NCI-H345 (cell line): ENCODE results near the gene MTNR1A.

Experiments
- DNase-seq: peaks from one replicate; lab custom pipeline; 2025; lab: John Stamatoyannopoulos, UW

The MTNR1A gene

DNA sequence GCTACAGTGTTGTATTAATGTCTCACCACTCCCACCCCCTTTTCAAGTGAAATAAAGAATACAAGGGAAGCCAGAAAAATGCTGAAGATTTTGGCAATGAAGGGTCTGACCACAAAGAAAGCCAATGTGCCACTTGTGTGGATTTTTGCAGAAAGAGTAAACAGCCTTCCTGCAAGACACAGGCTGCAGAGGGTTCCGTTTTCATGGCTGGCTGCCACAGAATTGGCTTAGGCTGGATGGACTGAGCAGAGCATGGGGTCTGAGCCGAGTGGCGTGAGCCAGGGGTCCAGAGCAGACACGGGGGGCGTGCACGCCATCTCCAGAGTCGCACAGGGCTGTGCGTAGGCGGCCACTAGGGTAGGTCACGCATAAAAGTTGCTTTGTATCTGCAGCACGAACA is 69.2 kb downstream of the MTNR1A start:
- no peak for DNase-seq

DNA sequence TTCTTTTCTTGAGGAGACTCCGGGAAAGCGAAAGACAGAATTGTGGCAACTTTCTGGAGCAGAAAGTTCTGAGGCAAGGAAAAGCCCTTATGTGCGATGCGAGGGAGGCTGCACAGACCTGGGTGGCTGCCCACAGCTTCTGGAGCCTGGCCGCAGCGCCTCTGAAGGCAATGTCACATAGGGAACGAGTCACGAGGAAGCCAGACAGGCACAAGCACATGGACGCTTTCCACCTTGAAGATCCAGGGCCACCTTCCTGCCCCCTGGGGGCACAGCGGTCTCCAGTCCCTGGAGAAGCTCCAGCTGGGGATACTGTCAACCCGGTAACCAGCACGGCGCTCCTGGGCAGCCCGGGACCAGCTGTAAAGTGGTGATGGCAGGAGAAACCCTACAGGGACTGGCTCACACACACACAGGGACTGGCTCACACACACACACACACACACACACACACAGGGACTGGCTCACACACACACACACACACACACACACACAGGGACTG is 69.8 kb downstream of the MTNR1A start:
- no peak for DNase-seq

DNA sequence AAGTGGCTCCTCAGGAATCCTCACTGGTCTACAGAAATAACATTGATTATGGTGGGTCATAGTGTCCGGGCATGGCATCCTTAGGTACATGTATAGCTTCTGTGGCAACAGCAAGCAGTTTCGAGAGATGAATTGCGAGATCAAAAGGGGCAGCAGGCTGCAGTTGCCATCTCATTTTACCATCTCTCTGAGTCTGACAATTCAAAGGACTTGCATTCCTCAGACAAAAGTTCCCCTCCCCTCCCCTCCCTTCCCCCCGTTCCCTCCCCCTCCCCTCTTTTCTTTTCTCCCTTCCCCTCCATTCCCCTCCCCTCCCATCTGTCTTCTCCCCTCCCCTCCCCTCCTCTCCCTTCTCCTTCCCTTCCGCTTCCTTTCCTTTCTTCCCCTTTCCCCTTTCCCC is 70.2 kb downstream of the MTNR1A start:
- DNase-seq, result no peak

DNA sequence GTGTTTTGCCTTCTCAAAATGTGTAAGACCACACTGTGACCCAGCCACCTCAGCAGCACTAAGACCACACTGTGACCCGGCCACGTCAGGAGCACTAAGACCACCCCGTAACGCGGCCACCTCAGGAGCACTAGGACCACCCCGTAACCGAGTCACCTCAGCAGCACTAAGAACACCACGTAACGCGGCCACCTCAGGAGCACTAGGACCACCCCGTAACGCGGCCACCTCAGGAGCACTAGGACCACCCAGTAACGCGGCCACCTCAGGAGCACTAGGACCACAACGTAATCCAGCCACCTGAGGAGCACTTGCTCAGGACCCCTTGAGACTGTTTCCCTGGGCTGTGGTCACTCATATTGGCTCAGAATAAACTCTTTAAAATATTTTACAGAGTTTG is 71.7 kb downstream of the MTNR1A start:
- no peak for DNase-seq
